DOHH2 (cell line): ENCODE data around the gene OSBPL10.

Experiments
- H3F3A ChIP-seq: fragments of 200-600 bp; sonication (generic), shearing (Covaris generic); 2 replicates; pipeline ENCODE4 v1.6.0; 2016; ENCODE audit warnings: antibody characterized with exemption, mild to moderate bottlenecking; ENCODE audit not compliant: control insufficient read depth, insufficient read depth
- H3K27ac ChIP-seq: fragments of 200-600 bp; sonication (generic); 2 replicates; pipeline ENCODE4 v1.5.1; 2014; ENCODE audit warnings: low read depth, mild to moderate bottlenecking, low read length, moderate library complexity
- H3K27me3 ChIP-seq: fragments of 200-600 bp; sonication (generic); 2 replicates; pipeline ENCODE4 v1.6.1; 2014; ENCODE audit warnings: mild to moderate bottlenecking, low read length, mixed read lengths; ENCODE audit not compliant: control insufficient read depth
- H3K36me3 ChIP-seq: fragments of 200-600 bp; sonication (generic); 2 replicates; pipeline ENCODE4 v1.6.1; 2014; ENCODE audit warnings: mild to moderate bottlenecking, low read length, moderate library complexity, mixed read lengths; ENCODE audit not compliant: control insufficient read depth
- H3K4me1 ChIP-seq: fragments of 200-600 bp; sonication (generic); 2 replicates; pipeline ENCODE4 v1.6.1; 2014; ENCODE audit warnings: mild to moderate bottlenecking, low read length, mixed read lengths; ENCODE audit not compliant: control insufficient read depth
- H3K4me2 ChIP-seq: fragments of 200-600 bp; sonication (generic); 2 replicates; pipeline ENCODE4 v1.6.0; 2014; ENCODE audit warnings: mild to moderate bottlenecking, low read length, moderate library complexity
- H3K4me3 ChIP-seq: fragments of 200-600 bp; sonication (generic); 2 replicates; pipeline ENCODE4 v1.5.1; 2014; ENCODE audit warnings: mild to moderate bottlenecking, low read length, mixed read lengths
- H3K79me2 ChIP-seq: fragments of 200-600 bp; sonication (generic); 2 replicates; pipeline ENCODE4 v1.6.1; 2014; ENCODE audit warnings: mild to moderate bottlenecking, low read length, mixed read lengths; ENCODE audit not compliant: control insufficient read depth
- H3K9me2 ChIP-seq: fragments of 200-600 bp; sonication (generic); replicated peaks from 2 replicates; pipeline ENCODE4 v1.6.1; 2014; ENCODE audit warnings: mild to moderate bottlenecking, low read length, mixed read lengths; ENCODE audit not compliant: control insufficient read depth
- H3K9me3 ChIP-seq: fragments of 200-600 bp; sonication (generic); 2 replicates; pipeline ENCODE4 v1.6.1; 2014; ENCODE audit warnings: antibody characterized with exemption, low read length, mixed read lengths; ENCODE audit not compliant: control insufficient read depth, insufficient read depth
- H4K20me1 ChIP-seq: fragments of 200-600 bp; sonication (generic); 2 replicates; pipeline ENCODE4 v1.6.0; 2014; ENCODE audit warnings: low read depth, mild to moderate bottlenecking, antibody characterized with exemption, low read length, moderate library complexity; ENCODE audit not compliant: control insufficient read depth, insufficient read depth
- EZH2phosphoT487 ChIP-seq: fragments of 200-600 bp; sonication (generic); IDR thresholded peaks from 2 replicates; pipeline ENCODE4 v1.6.1; 2017; ENCODE audit warnings: borderline replicate concordance, mild to moderate bottlenecking, antibody characterized with exemption, low read length, moderate library complexity, mixed read lengths
- TF ChIP-seq, protein P1 (sequence below): fragments of 200-600 bp; sonication (generic); IDR thresholded peaks from one replicate; pipeline ENCODE4 v1.5.1; 2014; ENCODE audit warnings: antibody characterized with exemption, mild to moderate bottlenecking, low read depth, low read length; ENCODE audit not compliant: poor library complexity, severe bottlenecking

Gene OSBPL10

DNA sequence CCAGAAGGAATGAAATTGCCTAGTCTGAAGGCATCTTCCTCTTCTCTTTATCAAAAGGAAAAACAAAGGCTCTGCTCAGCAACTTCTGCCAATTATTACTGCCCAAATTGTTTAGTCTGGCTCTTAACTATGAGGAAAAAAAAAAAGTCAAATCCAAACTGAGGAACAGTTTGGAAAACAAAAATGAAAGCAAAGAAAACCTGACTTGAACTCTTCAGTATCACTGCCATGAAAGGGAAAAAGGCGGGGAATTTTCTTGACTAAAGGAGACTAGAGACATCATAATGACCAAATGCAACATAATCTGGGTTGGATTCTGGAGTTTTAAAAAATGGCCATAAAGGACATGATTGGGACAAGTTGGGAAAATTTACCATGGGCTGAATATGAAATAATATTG, 292.1 kb downstream of the OSBPL10 start:
- no peak overlapping the region for H3K4me3 ChIP-seq
- TF ChIP-seq EZH2phosphoT487 = no peak
- TF ChIP-seq, protein P1, sequence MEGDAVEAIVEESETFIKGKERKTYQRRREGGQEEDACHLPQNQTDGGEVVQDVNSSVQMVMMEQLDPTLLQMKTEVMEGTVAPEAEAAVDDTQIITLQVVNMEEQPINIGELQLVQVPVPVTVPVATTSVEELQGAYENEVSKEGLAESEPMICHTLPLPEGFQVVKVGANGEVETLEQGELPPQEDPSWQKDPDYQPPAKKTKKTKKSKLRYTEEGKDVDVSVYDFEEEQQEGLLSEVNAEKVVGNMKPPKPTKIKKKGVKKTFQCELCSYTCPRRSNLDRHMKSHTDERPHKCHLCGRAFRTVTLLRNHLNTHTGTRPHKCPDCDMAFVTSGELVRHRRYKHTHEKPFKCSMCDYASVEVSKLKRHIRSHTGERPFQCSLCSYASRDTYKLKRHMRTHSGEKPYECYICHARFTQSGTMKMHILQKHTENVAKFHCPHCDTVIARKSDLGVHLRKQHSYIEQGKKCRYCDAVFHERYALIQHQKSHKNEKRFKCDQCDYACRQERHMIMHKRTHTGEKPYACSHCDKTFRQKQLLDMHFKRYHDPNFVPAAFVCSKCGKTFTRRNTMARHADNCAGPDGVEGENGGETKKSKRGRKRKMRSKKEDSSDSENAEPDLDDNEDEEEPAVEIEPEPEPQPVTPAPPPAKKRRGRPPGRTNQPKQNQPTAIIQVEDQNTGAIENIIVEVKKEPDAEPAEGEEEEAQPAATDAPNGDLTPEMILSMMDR = no peak
- no peaks in the 10 kb centered on the region for H3K4me1 ChIP-seq
- H3K9me3 ChIP-seq = no peaks in the 10 kb centered on the region
- H3K27ac ChIP-seq = no peak overlapping the region
- no peaks in the 10 kb centered on the region for H3K79me2 ChIP-seq
- H3F3A ChIP-seq = no peaks in the 10 kb centered on the region
- no peak overlapping the region for H3K4me2 ChIP-seq
- H3K9me2 ChIP-seq = no peaks in the 10 kb centered on the region
- H3K27me3 ChIP-seq = no peaks in the 10 kb centered on the region
- no peaks in the 10 kb centered on the region for H4K20me1 ChIP-seq
- peaks cover 62% of the 10 kb centered on the region for H3K36me3 ChIP-seq

- H3K9me2 ChIP-seq = no peaks in the 10 kb centered on the region
- H3K36me3 ChIP-seq = peaks cover 66% of the 10 kb centered on the region
- no peaks in the 10 kb centered on the region for H3F3A ChIP-seq
These were observed 293.9 kb downstream of the OSBPL10 start for GRCh38 chr3:31687020-31687802.

DNA sequence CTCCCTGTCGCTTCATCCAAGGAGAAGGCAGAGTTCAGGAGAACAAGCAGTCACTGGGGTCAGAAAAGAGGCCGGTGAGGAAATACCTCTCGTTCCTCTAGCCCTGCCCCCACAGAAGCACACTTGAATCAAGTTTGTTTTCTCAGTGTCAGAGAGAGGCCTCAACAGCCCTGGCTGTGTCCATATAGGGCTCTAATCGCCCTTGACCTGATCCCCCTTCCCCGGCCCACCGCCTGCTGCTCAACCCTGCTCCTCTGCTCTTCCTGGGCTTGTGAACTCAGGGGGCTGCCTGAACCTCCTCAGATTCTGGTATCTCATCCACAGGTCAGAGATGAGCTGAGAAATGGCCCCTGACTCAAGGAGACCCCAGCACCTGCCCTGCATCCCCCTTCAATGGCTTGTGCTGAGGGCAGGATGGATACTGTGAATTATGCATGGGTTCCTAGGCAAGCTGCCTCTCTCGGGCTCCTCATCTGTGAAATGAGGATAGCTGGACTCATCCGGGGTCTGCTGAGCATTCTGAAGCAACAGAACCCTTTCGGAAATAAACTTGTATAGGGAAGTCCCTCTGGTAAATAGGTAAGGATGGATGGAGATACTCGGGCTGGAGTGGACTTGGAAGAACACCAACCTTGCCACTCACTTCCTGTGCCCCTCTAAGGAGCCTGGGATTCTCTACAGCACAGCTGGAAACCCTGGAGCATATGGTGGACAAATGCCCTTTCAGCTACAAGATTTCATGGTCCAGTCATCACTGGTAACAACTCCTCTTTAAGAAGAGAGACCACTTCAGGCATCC, 300.8 kb downstream of the OSBPL10 start:
- Histone ChIP-seq H3K4me2 (no peak overlapping the region), H3K27ac (no peak overlapping the region), H3K9me2 (no peaks in the 10 kb centered on the region), H3F3A (no peaks in the 10 kb centered on the region), H3K9me3 (no peaks in the 10 kb centered on the region), H4K20me1 (0 out of 2 replicates have a peak, but pooled peaks cover 4% of the 10 kb centered on the region), H3K4me1 (no peaks in the 10 kb centered on the region), H3K36me3 (peaks cover 53% of the 10 kb centered on the region), H3K4me3 (no peak overlapping the region), H3K79me2 (no peaks in the 10 kb centered on the region), H3K27me3 (no peaks in the 10 kb centered on the region)
- TF ChIP-seq EZH2phosphoT487 = no peak
- TF ChIP-seq, protein P1 = no peak

More at GRCh38 chr3:31687020-31687802, 293.9 kb downstream of the OSBPL10 start:
- Histone ChIP-seq H3K9me3 (no peaks in the 10 kb centered on the region), H3K27me3 (no peaks in the 10 kb centered on the region), H3K4me3 (no peak overlapping the region), H3K79me2 (no peaks in the 10 kb centered on the region), H4K20me1 (no peaks in the 10 kb centered on the region), H3K4me1 (no peaks in the 10 kb centered on the region), H3K4me2 (no peak overlapping the region), H3K27ac (no peak overlapping the region)
- TF ChIP-seq EZH2phosphoT487 = no peak
- TF ChIP-seq, protein P1 = peak; percentile 57
